GM12891 (cell line): ENCODE results near the gene NCAPG.

ENCODE experiments used
- PAX5 ChIP-seq: IDR thresholded peaks from 2 replicates; pipeline ENCODE4 v1.6.1; 2011; ENCODE audit warnings: low read length, moderate library complexity, mild to moderate bottlenecking; ENCODE audit not compliant: insufficient read depth, severe bottlenecking
- POLR2A ChIP-seq: IDR thresholded peaks from 2 replicates; pipeline ENCODE4 v1.6.1; 2011; ENCODE audit warnings: low read depth, low read length, control low read depth
- POLR2AphosphoS5 ChIP-seq: IDR thresholded peaks from 2 replicates; pipeline ENCODE4 v1.6.1; 2011; ENCODE audit warnings: low read depth, low read length, control low read depth
- POU2F2 ChIP-seq: IDR thresholded peaks from 2 replicates; pipeline ENCODE4 v1.6.1; 2011; ENCODE audit warnings: low read depth, mild to moderate bottlenecking, control low read depth, low read length, moderate library complexity
- SPI1 ChIP-seq: IDR thresholded peaks from 2 replicates; pipeline ENCODE4 v1.6.1; 2011; ENCODE audit warnings: low read depth, low read length, control low read depth
- TAF1 ChIP-seq: IDR thresholded peaks from 2 replicates; pipeline ENCODE4 v1.6.1; 2011; ENCODE audit warnings: low read depth, low read length, control low read depth

GRCh38 chr4:17805580-17806155 lies 5.1 kb upstream of the NCAPG start:
- no peak for TF ChIP-seq POLR2AphosphoS5
- TF ChIP-seq POLR2A, result no peak
- no peak for TF ChIP-seq SPI1
- no peak for TF ChIP-seq TAF1
- no peak for TF ChIP-seq PAX5
- no peak for TF ChIP-seq POU2F2
